K562 (cell line): ENCODE measurements around the gene DKKL1. TPM values are rescaled to one million over a fixed set of nuclear protein-coding genes. Genes with fewer than 3 reads are reported as not detected.

Source experiments
- CHD7 ChIP-seq: fragments of 200-600 bp; sonication (generic); IDR thresholded peaks from one replicate; pipeline ENCODE4 v1.6.1; 2012; ENCODE audit warnings: mild to moderate bottlenecking, low read depth, low read length, inconsistent platforms
- E2F1 ChIP-seq: sonication (generic); formaldehyde crosslinking; IDR thresholded peaks from 2 replicates; pipeline ENCODE4 v1.8.1; 2023; ENCODE audit warnings: mild to moderate bottlenecking, missing genetic modification reagents, moderate library complexity
- HLTF ChIP-seq: fragments of 450-650 bp; IDR thresholded peaks from 2 replicates; pipeline ENCODE4 v1.6.1; 2016
- MAFF ChIP-seq: IDR thresholded peaks from 2 replicates; pipeline ENCODE4 v1.6.1; 2012; ENCODE audit warnings: low read length, improper control_type of control experiment
- MAFK ChIP-seq: IDR thresholded peaks from 2 replicates; pipeline ENCODE4 v1.6.1; 2011; ENCODE audit warnings: low read length, improper control_type of control experiment
- NKRF ChIP-seq: fragments of 450-650 bp; IDR thresholded peaks from 2 replicates; pipeline ENCODE4 v1.6.1; 2016; ENCODE audit warnings: borderline replicate concordance
- RAD21 ChIP-seq, 2 experiments: fragments of 250-450 bp in 1 of 2; fragments of 450-650 bp in 1 of 2; sonication (Bioruptor Pico) in 1 of 2; formaldehyde crosslinking in 1 of 2; IDR thresholded peaks in 1 of 2; conservative IDR thresholded peaks in 1 of 2; 2 replicates each; pipeline versions ENCODE4 v1.4.0 to v1.8.0; 2020 to 2022; ENCODE audit warnings: mild to moderate bottlenecking in 2 of 2, moderate library complexity in 1 of 2
- SRSF1 ChIP-seq: fragments of 200-400 bp; formaldehyde crosslinking; IDR thresholded peaks from 2 replicates; pipeline ENCODE4 v1.6.1; 2017; ENCODE audit warnings: mild to moderate bottlenecking, low read depth, low read length, moderate library complexity
- ZBTB2 ChIP-seq: fragments of 450-650 bp; IDR thresholded peaks from 2 replicates; pipeline ENCODE4 v1.6.1; 2016; ENCODE audit warnings: antibody characterized with exemption
- ZNF12 ChIP-seq: sonication (generic); formaldehyde crosslinking; IDR thresholded peaks from 2 replicates; pipeline ENCODE4 v1.4.0; 2020; ENCODE audit warnings: mild to moderate bottlenecking, missing genetic modification reagents
- polyA plus RNA-seq, 8 experiments: library from polyadenylated mRNA; depleted of rRNA in 4 of 8; stranded (reverse) in 5 of 8; unstranded in 3 of 8; fragments of >200 nt; fragmentation: Nextera tagmentation in 2 of 8; fragmentation: Illumina TruSeq in 1 of 8; extraction: Ambion mirVana in 2 of 8; extraction: Trizol in 1 of 8; gene quantifications; 2 replicates each; pipeline versions ENCODE4 v1.2.1 to v1.2.3, GENCODE V29; 2011 to 2014; ENCODE audit warnings: inconsistent platforms in 1 of 8, missing spikeins in 1 of 8
- total RNA-seq, 7 experiments: library from RNA; depleted of rRNA in 6 of 7; stranded (reverse); fragments of >200 nt in 6 of 7; fragmentation: Illumina TruSeq in 2 of 7; extraction: Trizol in 2 of 7; gene quantifications; 2 replicates each; pipeline versions ENCODE4 v1.2.1 to v1.2.3, GENCODE V29; 2011 to 2021; ENCODE audit warnings: low replicate concordance in 1 of 7

DKKL1 gene
- total and polyA plus RNA-seq, 9 of the 15 experiments (the other 6 are each of a cell fraction or from before 2014, with no cell fraction given): 0.15 to 1.7 (median 0.52) TPM

GRCh38 chr19:49363268-49364082 lies at the start of gene DKKL1 (continued):
- TF ChIP-seq CHD7: no peak
- no peak for TF ChIP-seq MAFF
- 0 out of 2 replicates have a peak, but pooled peaks have one; percentile 54 for TF ChIP-seq ZNF12
- no peak for TF ChIP-seq SRSF1
- no peak for TF ChIP-seq MAFK
- 0 out of 2 replicates have a peak, but pooled peaks have one; percentile 33 for TF ChIP-seq E2F1
- no peak for TF ChIP-seq HLTF
- TF ChIP-seq NKRF: no peak; the same call in 1 of the 2 replicates
- TF ChIP-seq ZBTB2: no peak; the same call in 1 of the 2 replicates
- peak in 1 of 2 experiments; percentile 14; a peak in 1 of 4 replicates for TF ChIP-seq RAD21 (CRISPR knock-in tag; conservative IDR thresholded peaks at IDR 0.05 in 1 of 2, IDR thresholded peaks at IDR 0.05 in 1 of 2)
